Liver (tissue), 9 donors: ENCODE measurements around the gene USO1. TPM values are rescaled to one million over a fixed set of nuclear protein-coding genes. Genes with fewer than 3 reads are reported as not detected.

Source experiments
- DNase-seq: peaks from one replicate; pipeline ENCODE4 v3.0.0-alpha.2; 2017; ENCODE audit warnings: low spot score
- H3K27ac ChIP-seq, 2 donors: one replicate each; pipeline ENCODE4 v1.7.0; 2013; ENCODE audit warnings: inconsistent platforms in 2 of 2, low read length in 2 of 2, control low read depth in 1 of 2, low read depth in 1 of 2, mild to moderate bottlenecking in 1 of 2
- H3K27me3 ChIP-seq, 4 donors: one replicate each; pipeline versions ENCODE4 v1.6.1 to v1.7.0; 2013; ENCODE audit warnings: low read length in 3 of 4, inconsistent platforms in 1 of 4, mild to moderate bottlenecking in 1 of 4, moderate library complexity in 1 of 4; ENCODE audit not compliant: control insufficient read depth in 4 of 4, insufficient read depth in 4 of 4
- H3K36me3 ChIP-seq, 4 donors: one replicate each; pipeline versions ENCODE4 v1.6.1 to v1.7.0; 2013; ENCODE audit warnings: low read length in 3 of 4, mild to moderate bottlenecking in 3 of 4, low read depth in 1 of 4, moderate library complexity in 1 of 4; ENCODE audit not compliant: control insufficient read depth in 4 of 4, insufficient read depth in 3 of 4
- H3K4me1 ChIP-seq, 4 donors: one replicate each; pipeline versions ENCODE4 v1.6.1 to v1.7.0; 2013; ENCODE audit warnings: low read length in 3 of 4, mild to moderate bottlenecking in 3 of 4, moderate library complexity in 1 of 4; ENCODE audit not compliant: control insufficient read depth in 4 of 4, insufficient read depth in 4 of 4
- H3K4me3 ChIP-seq, 3 donors: one replicate each; pipeline versions ENCODE4 v1.6.1 to v1.7.0; 2013; ENCODE audit warnings: low read length in 3 of 3, control low read depth in 1 of 3, low read depth in 1 of 3, mild to moderate bottlenecking in 1 of 3
- H3K9ac ChIP-seq, 2 donors: one replicate each; pipeline ENCODE4 v1.7.0; 2013; ENCODE audit warnings: low read length in 2 of 2, mild to moderate bottlenecking in 2 of 2, moderate library complexity in 2 of 2, control low read depth in 1 of 2, low read depth in 1 of 2
- H3K9me3 ChIP-seq, 4 donors: one replicate each; pipeline versions ENCODE4 v1.6.1 to v1.7.0; 2013; ENCODE audit warnings: low read length in 3 of 4; ENCODE audit not compliant: control insufficient read depth in 4 of 4
- ATF3 ChIP-seq: IDR thresholded peaks from 2 replicates; pipeline ENCODE4 v1.6.1; 2016; ENCODE audit warnings: antibody characterized with exemption
- EGR1 ChIP-seq, 2 donors: IDR thresholded peaks; 2 replicates each; pipeline ENCODE4 v1.6.1; 2016 to 2018; ENCODE audit warnings: antibody characterized with exemption in 2 of 2, low read depth in 2 of 2
- FOXA1 ChIP-seq: IDR thresholded peaks from 2 replicates; pipeline ENCODE4 v1.6.1; 2016; ENCODE audit warnings: antibody characterized with exemption
- FOXA2 ChIP-seq: IDR thresholded peaks from 2 replicates; pipeline ENCODE4 v1.6.1; 2016; ENCODE audit warnings: antibody characterized with exemption
- HNF4A ChIP-seq, 2 donors: conservative IDR thresholded peaks; 2 replicates each; pipeline ENCODE4 v1.6.1; 2016; ENCODE audit warnings: antibody characterized with exemption in 2 of 2, mild to moderate bottlenecking in 2 of 2
- HNF4G ChIP-seq: IDR thresholded peaks from 2 replicates; pipeline ENCODE4 v1.6.1; 2016; ENCODE audit warnings: antibody characterized with exemption
- JUND ChIP-seq, 2 donors: IDR thresholded peaks; 2 replicates each; pipeline ENCODE4 v1.6.1; 2016; ENCODE audit warnings: antibody characterized with exemption in 2 of 2
- NR2F2 ChIP-seq: IDR thresholded peaks from 2 replicates; pipeline ENCODE4 v1.6.1; 2016; ENCODE audit warnings: antibody characterized with exemption
- REST ChIP-seq: IDR thresholded peaks from 2 replicates; pipeline ENCODE4 v1.6.1; 2016; ENCODE audit warnings: antibody characterized with exemption, mild to moderate bottlenecking
- RXRA ChIP-seq, 2 donors: IDR thresholded peaks; 2 replicates each; pipeline ENCODE4 v1.6.1; 2017 to 2018; ENCODE audit warnings: antibody characterized with exemption in 2 of 2, mild to moderate bottlenecking in 1 of 2
- SP1 ChIP-seq: IDR thresholded peaks from 2 replicates; pipeline ENCODE4 v1.6.1; 2018; ENCODE audit warnings: antibody characterized with exemption, mild to moderate bottlenecking
- ZBTB33 ChIP-seq: IDR thresholded peaks from 2 replicates; pipeline ENCODE4 v1.6.1; 2016; ENCODE audit warnings: antibody characterized with exemption
- WGBS: extraction: QIAGEN DNeasy Blood & Tissue Kit; methylation state at CpG from one replicate; pipeline ENCODE4 v1.1.7; 2013; 5-methylcytosine and 5-hydroxymethylcytosine counted together
- polyA plus RNA-seq, 2 donors: library from polyadenylated mRNA; stranded (reverse) in 1 of 2; unstranded in 1 of 2; fragments of 200-250 nt in 1 of 2; fragments of >200 nt in 1 of 2; fragmentation: Nextera tagmentation in 1 of 2; extraction: Ambion mirVana in 1 of 2; gene quantifications; one replicate each; pipeline versions ENCODE4 v1.2.1 to v1.2.3, GENCODE V29; 2013 to 2015
- total RNA-seq, 2 donors: library from RNA; depleted of rRNA; stranded (reverse); fragments of >200 nt; gene quantifications; one replicate each; pipeline ENCODE4 v1.2.3, GENCODE V29; 2014
- donor health status: healthy.
- donor health status: healthy.
- donor health status: healthy.
- donor health status: healthy.
- donor health status: healthy.

USO1 gene
- total and polyA plus RNA-seq, 4 donors: 18.4 to 77.0 (median 39.5) TPM

GRCh38 chr4:75714704-75715103 lies 9.7 kb upstream of the USO1 start:
- Histone ChIP-seq H3K27ac (no peak overlapping the region), H3K27me3 (no peaks in the 10 kb centered on the region), H3K9me3 (no peaks in the 10 kb centered on the region), H3K4me3 (no peak overlapping the region), H3K36me3 (peaks cover 0 to 5% (median 3%) of the 10 kb centered on the region in 4 donors), H3K4me1 (peaks cover 9 to 27% (median 13%) of the 10 kb centered on the region in 4 donors), H3K9ac (no peak overlapping the region)
- TF ChIP-seq FOXA2: no peak
- TF ChIP-seq ATF3: no peak
- TF ChIP-seq HNF4A (conservative IDR thresholded peaks at IDR 0.05): no peak
- no peak for TF ChIP-seq FOXA1
- no peak for TF ChIP-seq SP1
- TF ChIP-seq HNF4G: no peak
- no peak for TF ChIP-seq JUND (IDR thresholded peaks at IDR 0.05)
- 38% methylated on average over 1 of the region's 1 CpG for WGBS
- DNase-seq: no peak

- Histone ChIP-seq H3K4me1 (peaks cover 9 to 22% (median 13%) of the 10 kb centered on the region in 4 donors), H3K9me3 (no peaks in the 10 kb centered on the region), H3K36me3 (peaks cover 0 to 5% (median 3%) of the 10 kb centered on the region in 4 donors), H3K4me3 (no peak overlapping the region), H3K27me3 (no peaks in the 10 kb centered on the region), H3K27ac (no peak overlapping the region), H3K9ac (no peak overlapping the region)
- TF ChIP-seq NR2F2: no peak
- TF ChIP-seq RXRA (IDR thresholded peaks at IDR 0.05): no peak
- TF ChIP-seq ATF3: no peak
- no peak for TF ChIP-seq FOXA2
- TF ChIP-seq EGR1 (IDR thresholded peaks at IDR 0.05; ENCODE audit: low read depth in 2 of 2): no peak
- no peak for TF ChIP-seq ZBTB33
- TF ChIP-seq FOXA1: no peak
- no peak for TF ChIP-seq REST
- 46% methylated on average over 4 of the region's 4 CpGs for WGBS
- DNase-seq: no peak
Measured at GRCh38 chr4:75715105-75715799, 9.1 kb upstream of the USO1 start.
